ENCODE measurements around the gene MAPT. TPM values are rescaled to one million over a fixed set of nuclear protein-coding genes. Genes with fewer than 3 reads are reported as not detected.
A peak's percentile ranks its signal among the peaks of the same experiment; 100 is the strongest.

MAPT gene
- total and polyA plus RNA-seq, 2 of the 13 experiments (the other 11 are each of a cell fraction or from before 2014, with no cell fraction given): 2.1 to 2.8 TPM

DNA sequence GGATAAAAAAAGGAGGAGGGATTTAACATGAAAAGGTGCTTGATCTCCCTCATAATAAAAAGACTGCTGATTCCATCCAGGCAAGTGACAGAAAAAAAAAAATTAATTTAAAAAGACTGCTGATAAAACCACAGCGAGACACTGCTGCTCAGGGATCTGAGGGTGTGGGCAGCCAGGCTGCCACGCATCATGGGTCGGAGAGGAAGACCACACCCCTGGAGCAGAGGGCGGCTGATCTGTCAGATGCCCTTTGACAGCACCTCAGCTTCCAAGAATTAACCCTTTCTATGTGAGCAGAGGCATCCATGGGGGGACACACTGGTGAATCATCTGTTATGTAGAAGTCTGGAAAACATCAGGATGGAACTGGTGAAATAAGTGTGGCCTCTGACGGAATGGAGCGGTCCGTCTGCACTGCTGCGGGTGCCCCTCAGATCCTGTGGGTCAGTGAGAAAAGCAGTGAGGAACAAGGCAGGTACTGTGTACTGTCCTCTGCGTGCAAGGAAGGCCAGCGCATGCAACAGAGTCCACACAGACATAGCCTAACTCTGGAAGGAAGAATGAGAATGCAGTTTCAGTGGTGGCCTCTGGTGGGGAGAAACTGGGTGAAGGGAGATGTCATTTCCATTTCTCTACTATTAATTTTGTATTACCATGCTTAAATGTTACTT lies 19.8 kb downstream of the MAPT start (continued):
- 0 out of 2 replicates have a peak, but pooled peaks have one; percentile 15 for TF ChIP-seq SIX4 (CRISPR knock-in tag; IDR thresholded peaks at IDR 0.05)

DNA sequence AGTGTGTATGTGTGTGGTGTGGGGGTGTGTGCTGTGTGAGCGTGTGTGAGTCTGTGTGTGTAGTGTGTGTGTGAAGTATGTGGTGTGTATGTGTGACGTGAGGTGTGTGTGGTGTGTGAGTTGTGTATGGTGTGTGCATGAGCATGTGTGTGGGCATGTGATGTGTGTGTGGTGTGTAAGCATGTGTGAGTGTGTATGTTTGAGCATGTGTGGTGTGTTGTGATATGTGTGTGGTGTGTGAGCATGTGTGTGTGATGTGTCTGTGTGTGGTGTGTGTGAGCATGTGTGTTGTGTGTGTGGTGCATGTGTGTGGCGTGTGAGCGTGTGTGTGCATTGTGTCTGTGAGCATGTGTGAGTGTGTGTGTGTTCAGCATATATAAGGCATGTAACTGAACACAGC lies 20.9 kb downstream of the MAPT start:
- no peak for DNase-seq (ENCODE audit: low spot score)
- H3K27ac ChIP-seq (ENCODE audit: extremely low read length, insufficient read depth, low read length): no peak overlapping the region
- no peaks in the 10 kb centered on the region for H3K27me3 ChIP-seq (ENCODE audit: control insufficient read depth in 1 of 2, insufficient read depth in 2 of 2, low read length in 2 of 2)
- CTCF ChIA-PET (ENCODE audit: low intra/inter-chr PET ratio, low total read pairs): no interaction called here
- no peak overlapping the region for H3K9ac ChIP-seq (ENCODE audit: insufficient read depth, low read depth, low read length)
- in situ Hi-C loops (cut with HindIII; ENCODE audit: extremely low pct_ligation_motif_present, low pct_unique_long_range_greater_than_20kb) (no loop called here), intact Hi-C loops (cut with micrococcal nuclease; ENCODE audit: unreplicated experiment) (no loop called here)
- WGBS (ENCODE audit: low lambda C conversion rate): 84% methylated on average over 4 of the region's 4 CpGs
- H3K9me3 ChIP-seq (ENCODE audit: low read length): peaks cover 9% of the 10 kb centered on the region
- POLR2A ChIA-PET: no interaction called here
- H3K36me3 ChIP-seq (replicated peaks in 1 of 2; ENCODE audit: control insufficient read depth in 1 of 2, insufficient read depth in 2 of 2, low read length in 2 of 2): no peaks in the 10 kb centered on the region
- H4K20me1 ChIP-seq (ENCODE audit: insufficient read depth, low read length): no peaks in the 10 kb centered on the region
- no peak for ATAC-seq
- H3K4me3 ChIP-seq (replicated peaks in 1 of 3; ENCODE audit: insufficient read depth in 1 of 3, low read depth in 2 of 3, low read length in 3 of 3): no peak overlapping the region
- H3K4me1 ChIP-seq (ENCODE audit: insufficient read depth, low read length): peaks cover 10% of the 10 kb centered on the region; the same call in 1 of the 2 replicates
- H3K79me2 ChIP-seq (ENCODE audit: insufficient read depth, low read length): no peaks in the 10 kb centered on the region
- H2AFZ ChIP-seq (ENCODE audit: low read length): no peak overlapping the region
- no TSS peak for BruUV-seq (replicated peaks)
- no peak overlapping the region for H3K4me2 ChIP-seq (ENCODE audit: low read depth, low read length)
- FAIRE-seq: peak; percentile 81
- TF ChIP-seq, protein P1, sequence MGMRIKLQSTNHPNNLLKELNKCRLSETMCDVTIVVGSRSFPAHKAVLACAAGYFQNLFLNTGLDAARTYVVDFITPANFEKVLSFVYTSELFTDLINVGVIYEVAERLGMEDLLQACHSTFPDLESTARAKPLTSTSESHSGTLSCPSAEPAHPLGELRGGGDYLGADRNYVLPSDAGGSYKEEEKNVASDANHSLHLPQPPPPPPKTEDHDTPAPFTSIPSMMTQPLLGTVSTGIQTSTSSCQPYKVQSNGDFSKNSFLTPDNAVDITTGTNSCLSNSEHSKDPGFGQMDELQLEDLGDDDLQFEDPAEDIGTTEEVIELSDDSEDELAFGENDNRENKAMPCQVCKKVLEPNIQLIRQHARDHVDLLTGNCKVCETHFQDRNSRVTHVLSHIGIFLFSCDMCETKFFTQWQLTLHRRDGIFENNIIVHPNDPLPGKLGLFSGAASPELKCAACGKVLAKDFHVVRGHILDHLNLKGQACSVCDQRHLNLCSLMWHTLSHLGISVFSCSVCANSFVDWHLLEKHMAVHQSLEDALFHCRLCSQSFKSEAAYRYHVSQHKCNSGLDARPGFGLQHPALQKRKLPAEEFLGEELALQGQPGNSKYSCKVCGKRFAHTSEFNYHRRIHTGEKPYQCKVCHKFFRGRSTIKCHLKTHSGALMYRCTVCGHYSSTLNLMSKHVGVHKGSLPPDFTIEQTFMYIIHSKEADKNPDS (CRISPR knock-in tag; IDR thresholded peaks at IDR 0.05): no peak
- TF ChIP-seq ZNF274 (CRISPR knock-in tag; IDR thresholded peaks at IDR 0.05) (no peak), AKAP8 (CRISPR knock-in tag; IDR thresholded peaks at IDR 0.05) (peak; percentile 55; the same call in 1 of the 2 replicates), POLR2AphosphoS5 (IDR thresholded peaks at IDR 0.05; ENCODE audit: low read depth, low read length) (peak; percentile 39; the same call in 1 of the 2 replicates), ZNF761 (CRISPR knock-in tag; conservative IDR thresholded peaks at IDR 0.05) (no peak), ZNF558 (CRISPR knock-in tag; IDR thresholded peaks at IDR 0.05; ENCODE audit: borderline replicate concordance) (no peak), RFX1 (IDR thresholded peaks at IDR 0.05) (no peak), ZFAT (CRISPR knock-in tag; conservative IDR thresholded peaks at IDR 0.05) (no peak), MTA1 (CRISPR knock-in tag; IDR thresholded peaks at IDR 0.05; ENCODE audit: borderline replicate concordance) (no peak), ZNF841 (CRISPR knock-in tag; IDR thresholded peaks at IDR 0.05; ENCODE audit: borderline replicate concordance) (no peak), ZNF3 (CRISPR knock-in tag; IDR thresholded peaks at IDR 0.05) (no peak), NKX3-1 (CRISPR knock-in tag; IDR thresholded peaks at IDR 0.05) (no peak)
- TF ChIP-seq, protein P2, sequence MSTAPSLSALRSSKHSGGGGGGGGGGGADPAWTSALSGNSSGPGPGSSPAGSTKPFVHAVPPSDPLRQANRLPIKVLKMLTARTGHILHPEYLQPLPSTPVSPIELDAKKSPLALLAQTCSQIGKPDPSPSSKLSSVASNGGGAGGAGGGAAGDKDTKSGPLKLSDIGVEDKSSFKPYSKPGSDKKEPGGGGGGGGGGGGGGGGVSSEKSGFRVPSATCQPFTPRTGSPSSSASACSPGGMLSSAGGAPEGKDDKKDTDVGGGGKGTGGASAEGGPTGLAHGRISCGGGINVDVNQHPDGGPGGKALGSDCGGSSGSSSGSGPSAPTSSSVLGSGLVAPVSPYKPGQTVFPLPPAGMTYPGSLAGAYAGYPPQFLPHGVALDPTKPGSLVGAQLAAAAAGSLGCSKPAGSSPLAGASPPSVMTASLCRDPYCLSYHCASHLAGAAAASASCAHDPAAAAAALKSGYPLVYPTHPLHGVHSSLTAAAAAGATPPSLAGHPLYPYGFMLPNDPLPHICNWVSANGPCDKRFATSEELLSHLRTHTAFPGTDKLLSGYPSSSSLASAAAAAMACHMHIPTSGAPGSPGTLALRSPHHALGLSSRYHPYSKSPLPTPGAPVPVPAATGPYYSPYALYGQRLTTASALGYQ (CRISPR knock-in tag; IDR thresholded peaks at IDR 0.05): no peak
- TF ChIP-seq, protein P3, sequence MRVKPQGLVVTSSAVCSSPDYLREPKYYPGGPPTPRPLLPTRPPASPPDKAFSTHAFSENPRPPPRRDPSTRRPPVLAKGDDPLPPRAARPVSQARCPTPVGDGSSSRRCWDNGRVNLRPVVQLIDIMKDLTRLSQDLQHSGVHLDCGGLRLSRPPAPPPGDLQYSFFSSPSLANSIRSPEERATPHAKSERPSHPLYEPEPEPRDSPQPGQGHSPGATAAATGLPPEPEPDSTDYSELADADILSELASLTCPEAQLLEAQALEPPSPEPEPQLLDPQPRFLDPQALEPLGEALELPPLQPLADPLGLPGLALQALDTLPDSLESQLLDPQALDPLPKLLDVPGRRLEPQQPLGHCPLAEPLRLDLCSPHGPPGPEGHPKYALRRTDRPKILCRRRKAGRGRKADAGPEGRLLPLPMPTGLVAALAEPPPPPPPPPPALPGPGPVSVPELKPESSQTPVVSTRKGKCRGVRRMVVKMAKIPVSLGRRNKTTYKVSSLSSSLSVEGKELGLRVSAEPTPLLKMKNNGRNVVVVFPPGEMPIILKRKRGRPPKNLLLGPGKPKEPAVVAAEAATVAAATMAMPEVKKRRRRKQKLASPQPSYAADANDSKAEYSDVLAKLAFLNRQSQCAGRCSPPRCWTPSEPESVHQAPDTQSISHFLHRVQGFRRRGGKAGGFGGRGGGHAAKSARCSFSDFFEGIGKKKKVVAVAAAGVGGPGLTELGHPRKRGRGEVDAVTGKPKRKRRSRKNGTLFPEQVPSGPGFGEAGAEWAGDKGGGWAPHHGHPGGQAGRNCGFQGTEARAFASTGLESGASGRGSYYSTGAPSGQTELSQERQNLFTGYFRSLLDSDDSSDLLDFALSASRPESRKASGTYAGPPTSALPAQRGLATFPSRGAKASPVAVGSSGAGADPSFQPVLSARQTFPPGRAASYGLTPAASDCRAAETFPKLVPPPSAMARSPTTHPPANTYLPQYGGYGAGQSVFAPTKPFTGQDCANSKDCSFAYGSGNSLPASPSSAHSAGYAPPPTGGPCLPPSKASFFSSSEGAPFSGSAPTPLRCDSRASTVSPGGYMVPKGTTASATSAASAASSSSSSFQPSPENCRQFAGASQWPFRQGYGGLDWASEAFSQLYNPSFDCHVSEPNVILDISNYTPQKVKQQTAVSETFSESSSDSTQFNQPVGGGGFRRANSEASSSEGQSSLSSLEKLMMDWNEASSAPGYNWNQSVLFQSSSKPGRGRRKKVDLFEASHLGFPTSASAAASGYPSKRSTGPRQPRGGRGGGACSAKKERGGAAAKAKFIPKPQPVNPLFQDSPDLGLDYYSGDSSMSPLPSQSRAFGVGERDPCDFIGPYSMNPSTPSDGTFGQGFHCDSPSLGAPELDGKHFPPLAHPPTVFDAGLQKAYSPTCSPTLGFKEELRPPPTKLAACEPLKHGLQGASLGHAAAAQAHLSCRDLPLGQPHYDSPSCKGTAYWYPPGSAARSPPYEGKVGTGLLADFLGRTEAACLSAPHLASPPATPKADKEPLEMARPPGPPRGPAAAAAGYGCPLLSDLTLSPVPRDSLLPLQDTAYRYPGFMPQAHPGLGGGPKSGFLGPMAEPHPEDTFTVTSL (CRISPR knock-in tag; IDR thresholded peaks at IDR 0.05; ENCODE audit: borderline replicate concordance): no peak

Measured in HepG2 (cell line).